HFFc6 (cell line): Measurements from ENCODE around the gene SPOCK3. TPM values are rescaled to one million over a fixed set of nuclear protein-coding genes. Genes with fewer than 3 reads are reported as not detected.
"Not testable (repeated sequence)": the region's sequence is repeated elsewhere in the genome, so short reads cannot be mapped to it uniquely, and the experiment has no call there.

Source experiments
- DNase-seq: peaks from one replicate; pipeline ENCODE4 v3.0.0-alpha.2; 2018
- H3K27ac Mint-ChIP-seq: 2 replicates; pipeline ENCODE4 v1.8.0; 2020; ENCODE audit warnings: mild to moderate bottlenecking, mixed read lengths
- H3K27me3 Mint-ChIP-seq: 2 replicates; pipeline ENCODE4 v1.8.0; 2021; ENCODE audit warnings: mild to moderate bottlenecking, moderate library complexity, mixed read lengths; ENCODE audit not compliant: insufficient read depth
- H3K36me3 Mint-ChIP-seq: 2 replicates; pipeline ENCODE4 v1.8.0; 2021; ENCODE audit warnings: low read depth, mixed read lengths
- H3K4me1 Mint-ChIP-seq: 2 replicates; pipeline ENCODE4 v1.8.0; 2020; ENCODE audit warnings: low read depth, mixed read lengths
- H3K4me3 Mint-ChIP-seq: 2 replicates; pipeline ENCODE4 v1.8.0; 2020; ENCODE audit warnings: mild to moderate bottlenecking, moderate library complexity, mixed read lengths
- H3K9me3 Mint-ChIP-seq: 2 replicates; pipeline ENCODE4 v1.8.0; 2020; ENCODE audit warnings: mild to moderate bottlenecking, mixed read lengths
- total RNA-seq, 6 experiments: library from RNA; stranded (reverse); fragmentation: NEBNext Ultra II Directional; extraction: Animal tissue kit (Norgen Biotek cat#: 25700); gene quantifications; 2 replicates in 1 of 6; 3 replicates in 5 of 6; pipeline ENCODE4 v1.2.3, GENCODE V29; 2021
- TF ChIP-seq, protein P1 (sequence below): fragments of 200-600 bp; sonication (generic); IDR thresholded peaks from 2 replicates; pipeline ENCODE4 v1.5.0; 2021; ENCODE audit warnings: antibody characterized with exemption, mild to moderate bottlenecking

SPOCK3 gene
- total RNA-seq, 6 experiments from 2014 or later, result not detected

DNA sequence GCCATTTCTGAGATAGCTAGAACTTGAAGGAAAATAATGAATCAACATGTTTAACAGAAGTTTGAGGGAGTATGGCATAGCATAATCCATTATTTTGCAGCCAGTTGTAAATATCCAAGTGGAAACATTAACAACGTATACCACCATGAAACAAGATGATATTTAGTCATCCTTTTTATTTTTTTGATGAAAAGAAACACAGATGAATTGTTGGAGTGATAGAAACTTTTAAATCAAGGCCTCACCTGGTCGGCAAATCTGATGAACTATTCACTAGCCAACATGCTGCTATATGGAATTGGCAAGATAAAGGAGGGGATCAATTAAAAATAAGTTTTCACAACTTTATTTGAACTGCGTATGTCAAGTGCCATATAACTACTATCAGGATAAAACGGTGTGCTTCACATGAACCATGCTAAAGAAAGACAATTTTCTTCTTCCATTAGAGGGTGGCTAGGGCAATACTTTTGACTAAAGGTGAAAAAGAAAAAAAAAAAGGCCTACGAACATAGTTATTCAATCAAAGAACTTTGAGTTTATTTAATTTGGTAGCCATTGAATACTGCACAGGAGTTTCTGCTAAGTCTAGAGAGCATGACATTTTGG, 510.7 kb downstream of the SPOCK3 start:
- Mint-ChIP-seq H3K4me1 (no peaks in the 10 kb centered on the region), H3K27ac (no peak overlapping the region), H3K27me3 (no peaks in the 10 kb centered on the region; the same call in 1 of the 2 replicates), H3K36me3 (no peaks in the 10 kb centered on the region), H3K4me3 (no peak overlapping the region), H3K9me3 (peaks cover 17% of the 10 kb centered on the region; the same call in 1 of the 2 replicates)
- TF ChIP-seq, protein P1, sequence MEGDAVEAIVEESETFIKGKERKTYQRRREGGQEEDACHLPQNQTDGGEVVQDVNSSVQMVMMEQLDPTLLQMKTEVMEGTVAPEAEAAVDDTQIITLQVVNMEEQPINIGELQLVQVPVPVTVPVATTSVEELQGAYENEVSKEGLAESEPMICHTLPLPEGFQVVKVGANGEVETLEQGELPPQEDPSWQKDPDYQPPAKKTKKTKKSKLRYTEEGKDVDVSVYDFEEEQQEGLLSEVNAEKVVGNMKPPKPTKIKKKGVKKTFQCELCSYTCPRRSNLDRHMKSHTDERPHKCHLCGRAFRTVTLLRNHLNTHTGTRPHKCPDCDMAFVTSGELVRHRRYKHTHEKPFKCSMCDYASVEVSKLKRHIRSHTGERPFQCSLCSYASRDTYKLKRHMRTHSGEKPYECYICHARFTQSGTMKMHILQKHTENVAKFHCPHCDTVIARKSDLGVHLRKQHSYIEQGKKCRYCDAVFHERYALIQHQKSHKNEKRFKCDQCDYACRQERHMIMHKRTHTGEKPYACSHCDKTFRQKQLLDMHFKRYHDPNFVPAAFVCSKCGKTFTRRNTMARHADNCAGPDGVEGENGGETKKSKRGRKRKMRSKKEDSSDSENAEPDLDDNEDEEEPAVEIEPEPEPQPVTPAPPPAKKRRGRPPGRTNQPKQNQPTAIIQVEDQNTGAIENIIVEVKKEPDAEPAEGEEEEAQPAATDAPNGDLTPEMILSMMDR, result no peak
- DNase-seq, result no peak

DNA sequence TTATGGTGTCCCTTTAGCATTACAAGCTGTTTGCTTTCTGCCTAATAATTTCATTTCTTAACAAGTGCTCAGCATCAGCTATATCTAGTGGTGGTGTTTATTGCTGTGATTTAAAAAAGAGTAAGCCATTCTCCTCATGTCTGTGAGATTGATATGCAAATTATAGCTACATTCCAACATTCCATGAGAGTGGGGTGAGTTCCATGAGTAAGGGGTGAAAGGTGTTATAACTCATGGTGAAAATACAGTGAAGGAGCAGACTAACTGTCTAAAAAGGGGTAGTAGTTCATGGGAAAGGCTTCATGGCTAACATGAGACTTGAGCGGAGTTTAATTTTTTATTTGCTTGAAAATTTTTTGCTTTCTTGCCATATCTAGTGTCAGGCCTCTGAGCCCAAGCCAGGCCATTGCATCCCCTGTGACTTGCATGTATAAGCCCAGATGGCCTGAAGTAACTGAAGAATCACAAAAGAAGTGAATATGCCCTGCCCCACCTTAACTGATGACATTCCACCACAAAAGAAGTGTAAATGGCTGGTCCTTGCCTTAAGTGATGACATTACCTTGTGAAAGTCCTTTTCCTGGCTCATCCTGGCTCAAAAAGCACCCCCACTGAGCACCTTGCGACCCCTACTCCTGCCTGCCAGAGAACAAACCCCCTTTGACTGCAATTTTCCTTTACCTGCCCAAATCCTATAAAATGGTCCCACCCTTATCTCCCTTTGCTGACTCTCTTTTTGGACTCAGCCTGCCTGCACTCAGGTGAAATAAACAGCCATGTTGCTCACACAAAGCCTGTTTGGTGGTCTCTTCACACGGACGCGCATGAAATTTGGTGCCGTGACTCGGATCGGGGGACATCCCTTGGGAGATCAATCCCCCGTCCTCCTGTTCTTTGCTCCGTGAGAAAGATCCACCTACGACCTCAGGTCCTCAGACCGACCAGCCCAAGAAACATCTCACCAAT, 518.3 kb downstream of the SPOCK3 start:
- H3K9me3 Mint-ChIP-seq, result peaks cover 35% of the 10 kb centered on the region
- not testable (repeated sequence) for H3K36me3 Mint-ChIP-seq, H3K27me3 Mint-ChIP-seq, DNase-seq, H3K27ac Mint-ChIP-seq, H3K4me3 Mint-ChIP-seq, H3K4me1 Mint-ChIP-seq

DNA sequence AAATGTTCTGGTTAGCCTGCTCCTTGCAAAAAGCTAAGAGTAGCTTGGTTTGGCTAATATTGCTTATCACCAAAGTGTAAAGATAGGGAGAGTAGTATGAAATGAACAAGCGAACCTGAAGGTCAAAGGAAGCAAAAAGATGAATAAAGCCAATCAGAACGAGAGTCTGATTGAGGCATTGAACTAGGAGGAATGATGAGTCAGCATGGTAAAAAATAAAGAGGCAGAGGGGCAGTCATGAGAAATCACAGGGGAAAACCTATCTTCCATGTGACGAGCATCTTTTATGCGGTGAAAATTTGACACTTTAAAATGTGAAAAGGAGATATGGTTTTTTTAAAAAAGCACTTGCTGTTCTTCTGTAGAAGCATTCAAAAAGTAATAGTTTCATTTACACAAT, 533.7 kb downstream of the SPOCK3 start:
- TF ChIP-seq, protein P1, result no peak
- DNase-seq, result no peak
- Mint-ChIP-seq H3K27ac (no peak overlapping the region), H3K4me3 (no peak overlapping the region), H3K4me1 (no peaks in the 10 kb centered on the region), H3K27me3 (no peaks in the 10 kb centered on the region), H3K9me3 (peaks cover 18% of the 10 kb centered on the region), H3K36me3 (no peaks in the 10 kb centered on the region)

DNA sequence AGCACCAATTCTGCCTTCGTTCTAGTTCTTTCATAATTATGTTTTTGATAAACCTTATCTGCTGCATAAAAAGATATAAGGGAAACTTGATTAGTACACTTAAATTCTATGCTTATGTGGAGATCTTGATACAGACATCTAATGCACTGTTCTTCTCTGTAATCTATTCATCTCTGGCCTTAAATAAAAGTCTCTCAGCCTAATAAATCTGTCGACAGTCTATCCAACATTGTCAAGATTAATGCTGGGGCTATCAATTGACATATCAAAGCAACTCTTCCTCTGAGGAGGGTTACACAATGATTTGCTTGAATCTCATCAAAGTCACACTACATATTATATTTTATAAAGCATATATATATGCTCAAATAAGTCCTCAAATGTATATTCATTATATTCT, 545.5 kb downstream of the SPOCK3 start:
- Mint-ChIP-seq H3K27me3 (no peaks in the 10 kb centered on the region), H3K27ac (no peak overlapping the region), H3K36me3 (no peaks in the 10 kb centered on the region), H3K4me1 (no peaks in the 10 kb centered on the region), H3K9me3 (no peaks in the 10 kb centered on the region; the same call in 1 of the 2 replicates), H3K4me3 (no peak overlapping the region)
- no peak for DNase-seq
- TF ChIP-seq, protein P1, result no peak

DNA sequence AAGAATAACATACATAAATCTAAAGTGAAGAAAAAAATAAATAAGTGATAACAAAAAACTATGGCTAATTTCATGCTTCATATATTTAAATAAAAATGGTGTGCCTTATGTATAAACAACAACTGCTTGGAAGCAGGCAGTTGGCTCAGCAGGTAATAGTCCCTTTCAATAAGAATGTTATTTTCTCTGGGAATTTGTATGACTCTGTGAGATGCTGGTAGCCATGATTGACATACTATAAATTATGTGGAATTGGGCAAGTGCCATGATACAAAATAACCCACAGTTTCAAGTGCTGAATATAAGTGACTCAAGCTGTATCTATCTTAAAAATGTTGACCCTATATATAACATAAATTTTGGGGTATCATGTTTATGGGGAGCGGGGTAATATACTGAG, 546.5 kb downstream of the SPOCK3 start:
- Mint-ChIP-seq H3K27ac (no peak overlapping the region), H3K4me3 (no peak overlapping the region), H3K4me1 (no peaks in the 10 kb centered on the region), H3K36me3 (no peaks in the 10 kb centered on the region), H3K9me3 (peaks cover under 1% of the 10 kb centered on the region; the same call in 1 of the 2 replicates), H3K27me3 (no peaks in the 10 kb centered on the region)
- TF ChIP-seq, protein P1, result no peak
- no peak for DNase-seq
